HEK293 (cell line): ENCODE data around the gene RCSD1.

Source experiments
- KLF17 ChIP-seq: fragments of 450-650 bp; formaldehyde crosslinking; IDR thresholded peaks from 2 replicates; pipeline ENCODE4 v1.5.1; 2016; ENCODE audit warnings: missing biosample characterization, missing genetic modification characterization
- TSHZ1 ChIP-seq: fragments of 450-650 bp; formaldehyde crosslinking; IDR thresholded peaks from 2 replicates; pipeline ENCODE4 v1.5.1; 2016; ENCODE audit warnings: missing biosample characterization, missing genetic modification characterization, borderline replicate concordance
- WT1 ChIP-seq: fragments of 450-650 bp; formaldehyde crosslinking; IDR thresholded peaks from 2 replicates; pipeline ENCODE4 v1.5.1; 2016; ENCODE audit warnings: missing biosample characterization, missing genetic modification characterization
- ZBTB17 ChIP-seq: fragments of 450-650 bp; formaldehyde crosslinking; IDR thresholded peaks from 2 replicates; pipeline ENCODE4 v1.5.1; 2016; ENCODE audit warnings: missing biosample characterization, missing genetic modification characterization
- ZBTB20 ChIP-seq: fragments of 450-650 bp; formaldehyde crosslinking; IDR thresholded peaks from 2 replicates; pipeline ENCODE4 v1.5.1; 2016; ENCODE audit warnings: missing biosample characterization, missing genetic modification characterization
- ZBTB48 ChIP-seq: fragments of 450-650 bp; formaldehyde crosslinking; IDR thresholded peaks from 2 replicates; pipeline ENCODE4 v1.5.1; 2016; ENCODE audit warnings: missing biosample characterization, missing genetic modification characterization
- ZFP37 ChIP-seq: fragments of 450-650 bp; formaldehyde crosslinking; IDR thresholded peaks from 2 replicates; pipeline ENCODE4 v1.5.1; 2016; ENCODE audit warnings: missing biosample characterization, missing genetic modification characterization
- ZNF148 ChIP-seq: fragments of 450-650 bp; formaldehyde crosslinking; IDR thresholded peaks from 2 replicates; pipeline ENCODE4 v1.5.0; 2017; ENCODE audit warnings: missing biosample characterization, missing genetic modification characterization, borderline replicate concordance
- ZNF23 ChIP-seq: fragments of 450-650 bp; formaldehyde crosslinking; IDR thresholded peaks from 2 replicates; pipeline ENCODE4 v1.5.1; 2016; ENCODE audit warnings: missing biosample characterization, missing genetic modification characterization, borderline replicate concordance
- ZNF26 ChIP-seq: fragments of 450-650 bp; formaldehyde crosslinking; IDR thresholded peaks from 2 replicates; pipeline ENCODE4 v1.5.1; 2016; ENCODE audit warnings: missing biosample characterization, missing genetic modification characterization
- ZNF473 ChIP-seq: fragments of 450-650 bp; formaldehyde crosslinking; IDR thresholded peaks from 2 replicates; pipeline ENCODE4 v1.5.1; 2017; ENCODE audit warnings: missing biosample characterization, missing genetic modification characterization
- ZNF510 ChIP-seq: fragments of 450-650 bp; formaldehyde crosslinking; IDR thresholded peaks from 2 replicates; pipeline ENCODE4 v1.5.1; 2018; ENCODE audit warnings: mild to moderate bottlenecking, missing genetic modification characterization, missing biosample characterization; ENCODE audit not compliant: insufficient replicate concordance
- ZNF514 ChIP-seq: fragments of 450-650 bp; formaldehyde crosslinking; IDR thresholded peaks from 2 replicates; pipeline ENCODE4 v1.5.1; 2016; ENCODE audit warnings: missing biosample characterization, missing genetic modification characterization
- ZNF629 ChIP-seq: fragments of 450-650 bp; formaldehyde crosslinking; IDR thresholded peaks from 2 replicates; pipeline ENCODE4 v1.5.1; 2017; ENCODE audit warnings: missing biosample characterization, missing genetic modification characterization
- TF ChIP-seq, protein P1 (sequence below): fragments of 450-650 bp; formaldehyde crosslinking; IDR thresholded peaks from 2 replicates; pipeline ENCODE4 v1.5.1; 2017; ENCODE audit warnings: missing biosample characterization, missing genetic modification characterization
- TF ChIP-seq, protein P2 (sequence below): fragments of 450-650 bp; formaldehyde crosslinking; IDR thresholded peaks from 2 replicates; pipeline ENCODE4 v1.5.1; 2016; ENCODE audit warnings: missing biosample characterization, missing genetic modification characterization
- TF ChIP-seq, protein P3 (sequence below): fragments of 450-650 bp; formaldehyde crosslinking; IDR thresholded peaks from 2 replicates; pipeline ENCODE4 v1.5.1; 2016; ENCODE audit warnings: missing biosample characterization, missing genetic modification characterization
- TF ChIP-seq, protein P4 (sequence below): fragments of 450-650 bp; IDR thresholded peaks from 2 replicates; pipeline ENCODE4 v1.5.1; 2018; ENCODE audit warnings: missing biosample characterization, missing genetic modification characterization

The RCSD1 gene

DNA sequence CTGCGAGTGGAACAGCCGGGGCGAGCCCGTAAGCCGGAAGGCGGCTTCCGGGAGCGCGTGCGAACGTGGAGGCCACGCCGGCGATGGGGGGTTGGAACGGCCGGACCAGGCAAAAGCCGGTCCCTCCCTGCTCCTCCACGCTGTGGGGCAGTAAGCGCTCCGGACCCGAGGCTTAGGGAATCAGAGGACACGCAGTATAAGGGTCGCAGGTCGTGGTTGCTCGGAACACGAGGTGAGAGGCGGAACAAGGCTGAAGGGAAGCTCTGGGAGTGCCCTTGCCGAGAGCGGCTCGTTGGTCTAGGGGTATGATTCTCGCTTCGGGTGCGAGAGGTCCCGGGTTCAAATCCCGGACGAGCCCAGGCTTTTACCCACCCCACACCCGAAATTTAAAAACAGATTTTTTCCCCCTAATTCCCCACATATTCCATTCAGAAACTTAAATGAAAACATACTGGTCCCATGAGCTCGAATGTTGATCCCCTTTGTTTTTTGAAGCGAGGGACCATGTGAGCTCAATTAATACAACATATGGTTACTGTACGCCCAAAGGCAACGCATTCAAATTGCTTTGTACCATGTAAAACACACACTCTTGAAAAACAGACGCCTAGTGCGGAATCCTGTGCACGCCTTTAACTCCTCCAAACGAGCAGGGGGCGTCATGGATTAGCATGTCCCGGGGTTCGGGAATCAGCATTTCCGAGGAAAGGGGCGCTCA lies 84.6 kb downstream of the RCSD1 start (continued):
- TF ChIP-seq, protein P1, sequence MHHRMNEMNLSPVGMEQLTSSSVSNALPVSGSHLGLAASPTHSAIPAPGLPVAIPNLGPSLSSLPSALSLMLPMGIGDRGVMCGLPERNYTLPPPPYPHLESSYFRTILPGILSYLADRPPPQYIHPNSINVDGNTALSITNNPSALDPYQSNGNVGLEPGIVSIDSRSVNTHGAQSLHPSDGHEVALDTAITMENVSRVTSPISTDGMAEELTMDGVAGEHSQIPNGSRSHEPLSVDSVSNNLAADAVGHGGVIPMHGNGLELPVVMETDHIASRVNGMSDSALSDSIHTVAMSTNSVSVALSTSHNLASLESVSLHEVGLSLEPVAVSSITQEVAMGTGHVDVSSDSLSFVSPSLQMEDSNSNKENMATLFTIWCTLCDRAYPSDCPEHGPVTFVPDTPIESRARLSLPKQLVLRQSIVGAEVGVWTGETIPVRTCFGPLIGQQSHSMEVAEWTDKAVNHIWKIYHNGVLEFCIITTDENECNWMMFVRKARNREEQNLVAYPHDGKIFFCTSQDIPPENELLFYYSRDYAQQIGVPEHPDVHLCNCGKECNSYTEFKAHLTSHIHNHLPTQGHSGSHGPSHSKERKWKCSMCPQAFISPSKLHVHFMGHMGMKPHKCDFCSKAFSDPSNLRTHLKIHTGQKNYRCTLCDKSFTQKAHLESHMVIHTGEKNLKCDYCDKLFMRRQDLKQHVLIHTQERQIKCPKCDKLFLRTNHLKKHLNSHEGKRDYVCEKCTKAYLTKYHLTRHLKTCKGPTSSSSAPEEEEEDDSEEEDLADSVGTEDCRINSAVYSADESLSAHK, result peak; percentile 77
- no peak for TF ChIP-seq ZNF510
- peak; percentile 76 for TF ChIP-seq ZNF629 (tag by site-specific recombination)
- TF ChIP-seq ZBTB20, result peak; percentile 99
- peak; percentile 94 for TF ChIP-seq ZBTB48 (tag by site-specific recombination)
- no peak for TF ChIP-seq ZNF23 (tag by site-specific recombination)
- TF ChIP-seq TSHZ1 (tag by site-specific recombination), result peak; percentile 69; the same call in 1 of the 2 replicates
- no peak for TF ChIP-seq ZNF473 (tag by site-specific recombination)
- TF ChIP-seq, protein P2, sequence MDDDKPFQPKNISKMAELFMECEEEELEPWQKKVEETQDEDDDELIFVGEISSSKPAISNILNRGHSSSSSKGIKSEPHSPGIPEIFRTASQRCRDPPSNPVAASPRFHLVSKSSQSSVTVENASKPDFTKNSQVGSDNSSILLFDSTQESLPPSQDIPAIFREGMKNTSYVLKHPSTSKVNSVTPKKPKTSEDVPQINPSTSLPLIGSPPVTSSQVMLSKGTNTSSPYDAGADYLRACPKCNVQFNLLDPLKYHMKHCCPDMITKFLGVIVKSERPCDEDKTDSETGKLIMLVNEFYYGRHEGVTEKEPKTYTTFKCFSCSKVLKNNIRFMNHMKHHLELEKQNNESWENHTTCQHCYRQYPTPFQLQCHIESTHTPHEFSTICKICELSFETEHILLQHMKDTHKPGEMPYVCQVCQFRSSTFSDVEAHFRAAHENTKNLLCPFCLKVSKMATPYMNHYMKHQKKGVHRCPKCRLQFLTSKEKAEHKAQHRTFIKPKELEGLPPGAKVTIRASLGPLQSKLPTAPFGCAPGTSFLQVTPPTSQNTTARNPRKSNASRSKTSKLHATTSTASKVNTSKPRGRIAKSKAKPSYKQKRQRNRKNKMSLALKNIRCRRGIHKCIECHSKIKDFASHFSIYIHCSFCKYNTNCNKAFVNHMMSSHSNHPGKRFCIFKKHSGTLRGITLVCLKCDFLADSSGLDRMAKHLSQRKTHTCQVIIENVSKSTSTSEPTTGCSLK (tag by site-specific recombination), result no peak
- TF ChIP-seq ZNF26, result no peak
- TF ChIP-seq WT1, result peak; percentile 64
- TF ChIP-seq ZNF514 (tag by site-specific recombination), result no peak
- peak; percentile 96 for TF ChIP-seq KLF17
- TF ChIP-seq, protein P3, sequence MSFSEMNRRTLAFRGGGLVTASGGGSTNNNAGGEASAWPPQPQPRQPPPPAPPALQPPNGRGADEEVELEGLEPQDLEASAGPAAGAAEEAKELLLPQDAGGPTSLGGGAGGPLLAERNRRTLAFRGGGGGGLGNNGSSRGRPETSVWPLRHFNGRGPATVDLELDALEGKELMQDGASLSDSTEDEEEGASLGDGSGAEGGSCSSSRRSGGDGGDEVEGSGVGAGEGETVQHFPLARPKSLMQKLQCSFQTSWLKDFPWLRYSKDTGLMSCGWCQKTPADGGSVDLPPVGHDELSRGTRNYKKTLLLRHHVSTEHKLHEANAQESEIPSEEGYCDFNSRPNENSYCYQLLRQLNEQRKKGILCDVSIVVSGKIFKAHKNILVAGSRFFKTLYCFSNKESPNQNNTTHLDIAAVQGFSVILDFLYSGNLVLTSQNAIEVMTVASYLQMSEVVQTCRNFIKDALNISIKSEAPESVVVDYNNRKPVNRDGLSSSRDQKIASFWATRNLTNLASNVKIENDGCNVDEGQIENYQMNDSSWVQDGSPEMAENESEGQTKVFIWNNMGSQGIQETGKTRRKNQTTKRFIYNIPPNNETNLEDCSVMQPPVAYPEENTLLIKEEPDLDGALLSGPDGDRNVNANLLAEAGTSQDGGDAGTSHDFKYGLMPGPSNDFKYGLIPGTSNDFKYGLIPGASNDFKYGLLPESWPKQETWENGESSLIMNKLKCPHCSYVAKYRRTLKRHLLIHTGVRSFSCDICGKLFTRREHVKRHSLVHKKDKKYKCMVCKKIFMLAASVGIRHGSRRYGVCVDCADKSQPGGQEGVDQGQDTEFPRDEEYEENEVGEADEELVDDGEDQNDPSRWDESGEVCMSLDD (tag by site-specific recombination), result peak; percentile 30; the same call in 1 of the 2 replicates
- TF ChIP-seq ZNF148 (tag by site-specific recombination), result peak; percentile 71; the same call in 1 of the 2 replicates
- TF ChIP-seq ZBTB17, result peak; percentile 82
- peak; percentile 90; the same call in 1 of the 2 replicates for TF ChIP-seq ZFP37
- TF ChIP-seq, protein P4, sequence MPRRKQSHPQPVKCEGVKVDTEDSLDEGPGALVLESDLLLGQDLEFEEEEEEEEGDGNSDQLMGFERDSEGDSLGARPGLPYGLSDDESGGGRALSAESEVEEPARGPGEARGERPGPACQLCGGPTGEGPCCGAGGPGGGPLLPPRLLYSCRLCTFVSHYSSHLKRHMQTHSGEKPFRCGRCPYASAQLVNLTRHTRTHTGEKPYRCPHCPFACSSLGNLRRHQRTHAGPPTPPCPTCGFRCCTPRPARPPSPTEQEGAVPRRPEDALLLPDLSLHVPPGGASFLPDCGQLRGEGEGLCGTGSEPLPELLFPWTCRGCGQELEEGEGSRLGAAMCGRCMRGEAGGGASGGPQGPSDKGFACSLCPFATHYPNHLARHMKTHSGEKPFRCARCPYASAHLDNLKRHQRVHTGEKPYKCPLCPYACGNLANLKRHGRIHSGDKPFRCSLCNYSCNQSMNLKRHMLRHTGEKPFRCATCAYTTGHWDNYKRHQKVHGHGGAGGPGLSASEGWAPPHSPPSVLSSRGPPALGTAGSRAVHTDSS (tag by site-specific recombination), result no peak; the same call in 1 of the 2 replicates
